Measurements from ENCODE around the gene SMAD7.
"Not testable (repeated sequence)": the region's sequence is repeated elsewhere in the genome, so short reads cannot be mapped to it uniquely, and the experiment has no call there.

Gene SMAD7

GRCh38 chr18:48877941-48878340 lies 72.8 kb downstream of the SMAD7 start:
- no peak for DNase-seq (ENCODE audit: low spot score)

GRCh38 chr18:48876590-48876989 lies 74.2 kb downstream of the SMAD7 start:
- no peak for DNase-seq (ENCODE audit: low spot score)

DNA sequence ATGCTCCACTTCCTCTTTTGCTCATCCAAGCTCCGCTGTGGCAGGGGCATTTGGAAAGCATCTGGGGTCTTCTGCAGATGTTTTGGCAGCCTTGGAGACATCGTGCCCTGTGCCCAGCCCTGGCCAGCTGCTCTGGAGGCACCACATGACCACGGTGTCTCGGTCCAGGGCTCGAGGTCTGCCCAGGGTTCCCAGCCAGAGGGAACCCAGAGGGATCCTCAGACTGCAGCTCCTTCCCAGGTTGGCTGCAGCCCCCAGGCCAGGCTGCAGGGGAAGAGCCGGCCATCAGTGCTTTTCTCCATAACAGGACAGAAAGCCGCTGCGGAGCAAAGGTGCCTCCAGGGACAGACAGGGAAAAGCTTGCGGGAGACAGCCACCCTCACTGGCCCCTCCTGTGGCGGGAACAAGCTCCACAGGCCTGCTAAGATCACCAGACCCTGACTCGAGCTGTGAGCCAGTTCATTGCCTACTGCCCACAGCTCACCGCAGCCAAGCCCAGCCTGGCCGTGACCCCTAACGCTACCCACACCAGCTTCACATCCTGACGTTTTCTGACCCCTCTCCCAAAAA lies 74.7 kb downstream of the SMAD7 start:
- DNase-seq (ENCODE audit: low spot score): no peak

- no peak for DNase-seq (ENCODE audit: low spot score)
Observed at GRCh38 chr18:48875314-48875941, 75.3 kb downstream of the SMAD7 start.

DNA sequence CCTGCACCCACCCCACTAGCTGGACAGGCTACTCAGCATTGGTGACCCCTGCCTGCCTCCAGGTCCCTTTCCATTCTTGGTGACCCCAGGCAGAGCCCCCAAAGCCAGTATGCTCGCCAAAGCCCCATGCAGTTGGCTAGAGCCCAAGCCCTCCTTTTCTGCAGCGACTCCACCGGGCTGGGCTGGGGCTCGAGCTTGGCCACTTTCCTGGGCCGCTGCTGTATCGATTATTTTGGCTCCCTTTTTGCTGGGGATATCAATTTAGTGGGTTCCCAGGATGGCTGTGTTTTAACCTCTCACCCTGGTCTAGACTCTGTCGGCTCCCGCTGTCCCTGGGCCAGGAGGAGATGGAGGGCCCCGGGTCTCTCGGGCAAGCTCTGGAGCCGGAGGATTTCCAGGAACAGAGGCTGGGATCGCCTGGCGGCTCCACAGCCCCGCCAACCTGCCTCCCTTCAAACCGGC lies 76.0 kb downstream of the SMAD7 start:
- no peak for DNase-seq (ENCODE audit: low spot score)

DNA sequence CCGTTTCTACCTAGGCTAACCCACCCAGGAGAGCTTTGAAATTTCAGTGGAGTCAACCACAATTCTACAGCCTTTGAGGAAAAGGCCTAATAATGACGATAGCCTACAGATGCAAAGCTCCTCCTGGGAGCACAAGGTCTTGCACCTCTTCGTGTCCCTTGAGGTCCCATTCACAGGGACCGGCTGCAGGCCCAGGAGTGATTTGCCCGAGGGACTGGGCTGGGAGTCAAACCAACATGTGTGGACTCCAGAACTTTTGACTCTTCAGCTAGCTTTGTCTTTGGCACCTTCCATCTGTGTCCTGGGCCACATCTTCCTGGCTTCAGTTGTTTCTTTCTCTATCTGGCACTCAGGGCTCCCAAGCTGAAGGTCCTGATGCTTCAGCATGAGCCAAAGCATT lies 76.5 kb downstream of the SMAD7 start:
- no peak for DNase-seq (ENCODE audit: low spot score)

DNA sequence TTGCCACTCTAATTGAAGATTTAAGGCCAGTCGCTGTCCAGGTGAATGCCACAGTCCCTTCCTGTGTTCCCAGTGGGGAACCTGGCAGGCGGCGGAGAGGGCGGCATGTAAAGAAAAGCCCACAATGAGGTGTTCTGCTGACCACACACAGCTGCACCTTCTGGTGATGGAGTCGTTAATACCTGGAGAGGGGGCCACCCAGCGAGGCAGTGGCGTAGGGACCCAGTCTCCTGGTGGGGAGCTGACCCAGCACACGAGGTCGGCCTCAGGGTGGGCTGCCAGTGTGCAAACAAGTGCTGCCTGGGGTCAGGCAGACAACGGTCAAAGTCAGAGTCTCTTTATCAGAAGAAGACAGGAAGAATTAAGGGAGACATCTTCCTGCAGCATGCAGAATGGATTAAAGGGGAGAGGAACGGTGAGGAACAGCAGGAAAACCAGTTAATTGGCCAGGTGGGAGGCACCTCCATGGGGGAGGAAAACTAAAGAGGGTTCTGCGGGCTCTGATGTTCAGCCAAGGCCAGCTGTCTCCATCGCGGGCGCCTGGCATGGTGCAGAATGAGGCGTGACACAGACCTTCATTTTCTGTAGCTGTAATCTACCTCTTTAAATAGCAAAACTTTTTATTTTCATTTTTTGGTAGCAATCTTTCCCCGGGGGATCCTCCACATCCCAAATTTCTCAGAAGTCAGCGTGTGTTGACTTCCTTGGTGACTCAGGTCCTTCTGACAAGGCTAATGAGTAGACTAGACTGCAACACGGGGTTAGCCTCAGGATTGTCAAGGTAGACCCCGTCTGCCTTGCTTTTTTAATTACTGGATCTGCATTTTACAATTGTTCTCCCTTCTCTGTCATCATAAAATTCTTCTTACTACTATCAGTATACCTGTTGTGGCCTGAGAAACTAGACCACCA lies 78.3 kb downstream of the SMAD7 start:
- no peak for DNase-seq (ENCODE audit: low spot score)

DNA sequence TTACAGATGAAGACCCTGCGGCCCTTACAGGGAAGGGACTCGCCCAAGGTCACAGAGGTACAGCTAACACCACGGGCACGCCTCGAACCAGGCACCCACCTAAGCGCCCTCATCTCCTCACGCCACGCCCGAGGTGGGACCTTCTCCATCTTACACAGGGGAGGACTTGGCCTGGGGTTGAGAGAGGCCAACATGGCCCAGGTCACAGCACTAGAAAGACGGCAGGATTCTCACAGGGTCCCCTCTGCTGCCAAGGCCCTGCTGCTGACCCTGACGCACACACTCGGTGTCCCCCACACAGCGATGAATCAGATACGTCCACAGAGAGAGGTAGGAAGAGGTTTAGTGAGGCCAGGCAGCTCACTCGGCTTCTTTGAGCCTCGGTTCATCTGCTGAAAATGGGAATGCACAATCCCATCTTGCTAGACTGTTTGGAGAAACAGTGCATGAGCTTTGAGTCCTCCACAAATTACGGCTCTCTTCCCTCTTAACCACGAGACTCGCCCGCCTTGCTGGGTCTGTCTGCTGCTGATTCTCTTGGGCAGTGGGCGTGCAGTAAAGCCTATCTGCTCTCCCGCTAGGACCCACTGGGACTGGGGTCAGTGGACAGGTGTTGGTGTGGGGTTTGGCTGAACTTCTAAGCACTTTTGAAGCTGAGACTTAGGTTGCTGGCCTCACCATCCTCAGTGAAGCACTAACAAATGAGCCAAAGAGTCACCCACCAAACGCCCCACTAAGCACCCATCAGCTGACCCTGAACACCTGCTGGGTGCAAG lies 79.2 kb downstream of the SMAD7 start:
- DNase-seq (ENCODE audit: low spot score): no peak

- not testable (repeated sequence) for DNase-seq (ENCODE audit: low spot score)
Observed at GRCh38 chr18:48870926-48871325, 79.8 kb downstream of the SMAD7 start.

Measured in putamen (tissue), 1 donor.